H1 (cell line): Measurements from ENCODE around the gene WDR93. TPM values are rescaled to one million over a fixed set of nuclear protein-coding genes. Genes with fewer than 3 reads are reported as not detected.

Experiments used
- ASH2L ChIP-seq: fragments of 200-600, 300-600 bp; sonication (generic); IDR thresholded peaks from one replicate; pipeline ENCODE4 v1.7.1; 2017; ENCODE audit warnings: low read length
- CBX8 ChIP-seq: fragments of 300-800, 300-1000 bp; sonication (generic); IDR thresholded peaks from 2 replicates; pipeline ENCODE4 v1.7.1; 2016; ENCODE audit warnings: low read depth, low read length, borderline replicate concordance
- GABPA ChIP-seq: IDR thresholded peaks from 2 replicates; pipeline ENCODE4 v1.6.1; 2011; ENCODE audit warnings: mild to moderate bottlenecking, low read length, moderate library complexity, borderline replicate concordance; ENCODE audit not compliant: insufficient read depth
- polyA plus RNA-seq, 7 experiments: library from polyadenylated mRNA; depleted of rRNA in 3 of 7; stranded (reverse) in 5 of 7; unstranded in 2 of 7; fragments of >200 nt in 5 of 7; fragments of 200-250 nt in 2 of 7; gene quantifications; 1 replicate in 5 of 7; 2 replicates in 1 of 7; 4 replicates in 1 of 7; pipeline versions ENCODE4 v1.2.1 to v1.2.3, GENCODE V29; 2011 to 2013; ENCODE audit warnings: missing spikeins in 2 of 7, mixed read lengths in 2 of 7
- total RNA-seq: library from RNA; stranded (reverse); fragmentation: NEBNext Ultra II Directional; extraction: Animal tissue kit (Norgen Biotek cat#: 25700); gene quantifications from 2 replicates; pipeline ENCODE4 v1.2.1, GENCODE V29; 2021

WDR93 gene
- total and polyA plus RNA-seq, 2 of the 8 experiments (the other 6 are each of a cell fraction or from before 2014, with no cell fraction given) = 0.03 TPM; not detected in 1

GRCh38 chr15:89755701-89756100 lies 65.1 kb downstream of the WDR93 start (continued):
- TF ChIP-seq CBX8 (no peak), ASH2L (no peak), GABPA (no peak)
